GM21367 (cell line): ENCODE measurements around the gene EDIL3.
"Not testable (repeated sequence)": the region's sequence is repeated elsewhere in the genome, so short reads cannot be mapped to it uniquely, and the experiment has no call there.

ENCODE experiments used
- ATAC-seq: cut with Tn5 transposase; IDR thresholded peaks from one replicate; pipeline ENCODE4 v1.9.1; 2021; ENCODE audit not compliant: unreplicated experiment

EDIL3 gene

DNA sequence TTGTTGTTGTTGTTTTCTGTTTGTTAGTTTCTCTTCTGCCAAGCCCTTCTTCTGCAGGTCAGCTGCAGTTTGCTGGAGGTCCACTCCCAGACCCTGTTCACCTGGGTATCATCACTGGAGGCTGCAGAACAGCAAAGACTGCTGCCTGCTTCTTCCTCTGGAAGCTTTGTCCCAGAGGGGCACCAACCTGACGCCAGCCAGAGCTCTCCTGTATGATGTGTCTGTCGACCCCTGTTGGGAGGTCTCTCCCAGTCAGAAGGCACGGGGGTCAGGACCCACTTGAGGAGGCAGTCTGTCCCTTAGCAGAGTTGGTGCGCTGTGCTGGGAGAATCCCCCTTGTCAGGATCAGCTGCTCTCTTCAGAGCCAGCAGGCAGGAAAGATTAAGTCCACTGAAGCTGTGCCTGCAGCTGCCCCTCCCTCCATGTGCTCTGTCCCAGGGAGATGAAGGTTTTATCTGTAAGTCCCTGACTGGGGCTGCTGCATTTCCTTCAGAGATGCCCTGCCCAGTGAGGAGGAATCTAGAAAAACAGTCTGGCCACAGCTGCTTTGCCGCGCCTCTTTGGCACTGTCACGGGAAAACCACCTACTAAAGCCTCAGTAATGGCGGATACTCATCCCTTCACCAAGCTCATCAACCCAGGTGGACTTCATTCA is 299.2 kb downstream of the EDIL3 start:
- no peak for ATAC-seq

DNA sequence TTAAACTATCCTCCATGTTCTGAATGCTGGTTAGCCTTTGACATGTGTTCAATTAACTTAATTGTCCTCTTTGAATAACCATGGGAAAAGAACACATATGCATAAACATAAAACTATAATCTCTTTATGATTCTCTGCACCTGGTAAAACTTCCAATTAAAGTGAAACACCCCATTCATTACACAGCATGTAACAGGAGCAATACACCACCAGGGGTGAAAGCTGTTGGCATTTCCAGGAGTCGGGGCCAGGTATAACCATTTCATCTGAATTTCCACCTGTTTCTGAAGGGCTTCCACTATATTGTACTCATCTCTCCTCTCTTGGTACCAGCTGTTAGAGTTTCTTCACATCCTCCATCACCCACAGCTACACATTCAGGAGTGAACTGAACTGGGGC is 303.8 kb downstream of the EDIL3 start:
- no peak for ATAC-seq

DNA sequence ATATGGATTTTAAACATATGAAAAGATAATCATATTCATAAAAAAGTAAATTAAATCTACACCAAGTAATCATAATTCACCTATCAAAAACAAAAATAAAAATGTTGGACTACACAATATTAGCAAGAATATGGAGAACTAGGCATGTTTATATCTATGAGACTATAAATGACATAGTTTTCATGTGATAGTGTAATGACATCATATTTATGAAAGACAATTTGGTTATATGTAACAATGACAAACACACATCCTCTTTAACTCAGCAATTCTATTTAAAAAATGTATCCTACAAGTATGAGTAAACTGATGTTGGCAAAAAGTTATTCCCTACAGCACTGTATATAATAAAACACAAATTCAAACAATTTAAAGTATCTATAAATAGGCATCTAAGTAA is 312.3 kb downstream of the EDIL3 start:
- ATAC-seq: no peak

DNA sequence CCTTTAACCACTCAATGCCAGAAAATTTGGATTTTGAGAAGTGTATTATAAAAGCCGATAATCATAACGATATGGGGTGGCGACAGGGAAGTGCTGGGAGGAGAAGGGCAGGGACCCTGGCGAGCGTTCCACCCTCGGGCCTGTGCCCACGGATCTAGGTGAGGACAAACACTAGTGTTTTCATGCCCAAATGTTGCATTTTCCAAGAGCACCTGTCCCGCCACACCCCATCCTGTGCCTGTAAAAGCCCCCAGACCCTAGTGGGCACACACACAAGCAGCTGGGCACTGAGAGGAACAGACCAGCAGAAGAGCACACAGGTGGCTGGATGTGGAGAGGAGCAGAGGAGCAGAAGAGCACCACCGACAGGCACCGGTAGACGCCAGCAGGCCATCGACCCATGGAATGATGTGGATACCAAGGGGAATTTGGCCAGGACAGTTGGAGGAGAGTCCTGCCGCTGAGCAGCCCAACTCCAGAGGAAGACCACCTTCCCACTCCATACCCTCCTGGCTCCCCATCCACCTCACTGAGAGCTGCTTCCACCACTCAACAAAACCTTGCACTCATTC is 315.0 kb downstream of the EDIL3 start:
- no peak for ATAC-seq

DNA sequence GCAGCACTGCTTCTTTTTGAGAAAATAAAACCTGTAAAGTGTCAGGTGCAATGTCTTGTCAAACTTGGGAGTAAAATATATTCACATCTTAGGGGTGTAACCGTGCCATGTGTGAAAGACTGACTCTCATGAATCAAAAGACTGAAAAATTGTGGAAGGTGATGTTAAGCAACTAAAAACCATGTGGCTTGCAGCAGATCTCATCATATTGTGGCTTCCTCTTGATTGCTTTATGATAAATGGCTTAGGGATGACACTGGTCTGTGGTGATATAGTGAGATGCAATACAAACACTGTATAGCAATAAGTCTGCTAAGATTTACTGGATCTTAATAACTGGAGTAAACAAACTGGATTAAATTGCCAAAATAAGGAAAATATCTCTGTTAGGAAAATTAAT is 321.6 kb downstream of the EDIL3 start:
- ATAC-seq: no peak

DNA sequence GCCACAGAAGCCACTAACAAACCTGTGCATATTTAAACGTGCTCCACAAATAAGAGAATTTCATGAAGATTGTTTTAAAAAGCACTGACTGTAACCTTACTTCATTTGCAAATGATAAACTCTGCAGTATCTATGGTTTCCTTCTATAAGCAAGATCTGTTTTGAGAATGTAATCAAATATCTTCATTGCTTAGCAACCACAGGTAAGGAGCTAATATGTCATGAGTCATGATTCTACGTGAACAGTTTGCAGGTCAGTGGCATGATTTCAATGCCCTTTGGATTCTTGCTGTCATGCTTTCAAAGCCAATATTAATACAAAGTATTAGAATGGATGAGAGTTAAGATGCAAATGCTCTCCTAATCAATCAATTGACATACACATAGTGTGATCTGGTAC is 325.0 kb downstream of the EDIL3 start:
- ATAC-seq: no peak

DNA sequence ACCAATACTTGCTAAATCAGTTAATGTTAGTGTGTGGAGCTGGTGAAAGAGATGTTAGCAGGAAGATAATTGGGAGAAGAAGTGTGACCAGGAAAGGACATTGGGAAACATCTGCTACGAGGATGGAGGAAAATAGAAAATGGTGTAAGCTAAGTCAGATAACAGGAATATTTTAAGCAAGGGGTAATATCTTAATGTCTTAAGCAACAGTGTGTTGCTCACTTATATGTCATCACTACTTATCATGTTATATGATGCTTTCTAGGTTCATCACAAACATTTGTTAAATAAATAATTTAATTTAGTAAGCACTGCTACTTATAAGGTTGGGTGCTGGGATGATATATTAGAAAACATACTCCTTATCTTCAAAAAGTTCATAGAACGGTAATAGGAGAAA is 326.1 kb downstream of the EDIL3 start:
- no peak for ATAC-seq

DNA sequence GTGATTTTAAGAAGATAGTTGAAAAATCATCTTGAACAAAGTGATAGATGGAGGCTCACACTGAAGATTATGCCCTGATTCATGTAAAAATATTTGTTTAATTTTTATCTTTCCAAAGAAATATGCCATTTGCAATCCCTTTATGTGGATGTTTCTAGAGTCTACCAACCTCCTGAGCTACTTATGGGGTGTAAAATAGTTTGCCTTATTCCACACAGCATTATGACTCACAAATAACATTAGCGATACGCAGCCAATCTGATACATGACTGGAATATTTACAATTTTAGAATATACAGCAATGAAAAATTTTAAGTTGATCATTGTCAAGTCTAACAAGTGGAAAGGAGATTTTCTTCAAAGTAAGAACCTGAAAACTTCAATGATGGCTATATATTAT is 327.5 kb downstream of the EDIL3 start:
- ATAC-seq: no peak

DNA sequence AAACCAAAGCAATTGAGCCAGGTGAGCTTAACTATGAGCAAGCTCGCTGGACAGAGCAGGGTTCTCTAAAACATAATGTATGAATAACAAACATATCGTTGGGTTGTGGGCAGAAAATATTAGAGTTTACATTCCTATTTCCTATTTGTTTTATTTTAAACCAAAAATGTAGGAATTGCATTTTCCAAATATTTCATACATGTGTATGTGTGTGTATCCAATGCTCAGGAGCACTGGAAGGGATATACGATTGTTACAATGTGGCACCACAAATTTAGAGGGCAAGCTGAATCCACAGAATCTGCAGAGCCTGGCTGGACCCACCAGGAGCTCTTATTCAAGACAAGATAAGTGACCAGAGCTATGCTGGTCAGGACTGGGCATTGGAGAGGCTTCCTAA is 338.7 kb downstream of the EDIL3 start:
- ATAC-seq: no peak

DNA sequence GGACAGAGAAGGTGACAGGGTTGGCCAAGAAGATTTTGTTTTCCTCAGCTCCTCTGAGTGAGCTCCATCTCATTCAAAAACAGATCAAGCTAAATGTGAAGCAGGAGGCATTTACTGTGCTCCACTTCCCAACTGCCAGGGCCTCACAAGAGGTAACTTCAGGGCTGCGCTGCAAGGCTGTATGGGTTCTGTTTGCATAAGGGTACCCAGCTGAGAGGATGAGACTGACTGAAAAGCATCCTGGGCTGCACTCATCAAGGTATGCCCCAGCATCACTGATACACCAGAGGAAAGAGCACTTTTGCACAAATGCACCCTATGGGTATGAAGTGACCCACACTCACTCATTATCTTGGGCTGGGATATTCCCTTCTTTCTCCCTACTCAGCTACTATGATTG is 347.8 kb downstream of the EDIL3 start:
- ATAC-seq: no peak

DNA sequence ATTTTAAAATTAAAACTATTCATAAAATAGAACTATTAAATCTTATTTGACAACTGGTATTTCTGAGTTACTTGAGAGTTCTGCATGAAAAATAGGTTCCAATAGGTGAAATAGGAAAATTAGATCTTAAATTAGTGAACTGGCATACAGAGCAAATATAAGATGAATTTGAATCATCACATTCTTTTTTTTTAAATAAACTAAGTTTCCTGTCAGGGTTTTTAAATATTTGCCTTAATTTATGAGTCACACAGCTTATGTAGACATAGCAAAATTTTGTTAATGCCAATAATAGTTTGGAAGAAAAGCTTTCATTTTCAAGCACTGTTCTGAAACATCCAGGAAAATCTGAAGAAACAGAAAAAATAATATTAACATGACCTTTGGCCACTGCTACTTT is 352.4 kb downstream of the EDIL3 start:
- no peak for ATAC-seq

DNA sequence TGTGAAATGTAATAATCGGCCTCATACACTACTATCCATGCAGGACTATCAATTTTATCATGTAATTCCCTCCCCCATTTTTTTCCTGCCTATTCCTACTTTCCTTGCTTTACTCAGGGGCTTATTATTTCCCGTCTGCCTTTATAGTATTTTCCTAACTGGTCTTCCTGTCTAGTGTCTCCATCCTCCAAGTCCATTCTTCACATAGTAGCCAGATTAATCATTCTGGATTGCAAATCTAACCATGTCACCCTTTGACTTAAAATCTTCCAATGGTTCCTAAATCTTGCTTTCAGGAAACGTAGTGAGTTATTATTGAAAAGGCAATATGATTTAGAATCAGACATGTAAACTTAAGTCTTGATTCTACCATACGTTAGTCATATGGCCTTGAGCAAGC is 356.6 kb downstream of the EDIL3 start:
- no peak for ATAC-seq

DNA sequence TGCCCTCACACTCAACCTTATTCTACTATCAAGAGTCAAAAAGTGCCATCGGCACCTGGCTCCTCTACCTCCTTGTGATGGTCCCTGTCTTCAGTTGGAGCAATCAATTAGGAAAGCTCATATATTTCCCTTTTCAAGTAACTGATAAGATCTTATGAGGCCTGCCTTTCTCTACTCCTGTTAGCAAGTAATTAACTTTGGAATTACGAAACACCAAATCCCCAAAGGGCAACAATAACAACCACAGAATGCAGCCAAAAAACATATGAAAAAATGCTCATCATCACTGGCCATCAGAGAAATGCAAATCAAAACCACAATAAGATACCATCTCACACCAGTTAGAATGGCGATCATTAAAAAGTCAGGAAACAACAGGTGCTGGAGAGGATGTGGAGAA is 366.2 kb downstream of the EDIL3 start:
- ATAC-seq: not testable (repeated sequence)

DNA sequence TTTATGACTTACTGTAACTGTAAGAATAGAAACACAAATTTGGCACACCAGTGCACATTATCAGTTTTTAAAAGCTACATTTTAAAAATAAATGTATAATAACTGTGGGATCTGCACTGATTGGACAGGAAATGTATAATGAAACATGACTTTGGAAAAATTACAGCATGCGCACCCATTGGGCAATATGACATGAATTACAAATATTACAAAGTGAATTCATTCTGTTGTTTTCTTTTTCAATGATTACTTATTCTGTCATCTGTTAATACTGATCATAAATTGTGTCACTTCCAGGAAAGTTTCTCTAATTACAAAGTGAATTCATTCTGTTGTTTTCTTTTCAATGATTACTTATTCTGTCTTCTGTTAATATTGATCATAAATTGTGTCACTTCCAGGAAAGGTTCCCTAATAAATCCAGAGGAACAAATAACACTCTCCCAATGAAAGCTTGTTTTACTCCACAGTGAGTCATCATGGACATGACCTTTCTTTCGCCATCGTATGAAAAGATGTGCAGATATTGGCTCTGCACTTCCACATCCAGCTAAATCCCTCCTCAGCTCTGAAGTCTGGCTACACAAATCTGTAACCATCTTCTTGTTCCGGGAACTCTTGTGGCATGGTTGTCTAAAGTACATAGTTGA is 367.0 kb downstream of the EDIL3 start:
- no peak for ATAC-seq

DNA sequence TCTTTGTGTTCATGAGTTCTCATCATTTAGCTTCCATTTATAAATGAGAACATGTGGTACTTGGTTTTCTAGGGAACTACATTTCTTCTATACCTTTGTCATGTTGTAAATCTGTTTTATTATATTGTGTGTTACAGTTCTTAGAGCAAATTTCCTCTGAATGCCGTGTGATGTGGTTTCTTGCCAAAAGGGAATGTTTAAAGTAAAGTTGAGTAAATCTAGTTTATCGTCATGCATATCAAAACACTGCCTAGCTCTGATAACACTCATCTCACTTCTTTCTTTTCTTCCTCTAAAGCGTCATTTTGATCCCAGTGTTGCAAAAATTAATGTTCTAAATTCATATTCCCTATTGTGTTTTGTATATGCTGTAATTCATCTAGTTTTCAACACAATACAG is 368.6 kb downstream of the EDIL3 start:
- ATAC-seq: no peak

DNA sequence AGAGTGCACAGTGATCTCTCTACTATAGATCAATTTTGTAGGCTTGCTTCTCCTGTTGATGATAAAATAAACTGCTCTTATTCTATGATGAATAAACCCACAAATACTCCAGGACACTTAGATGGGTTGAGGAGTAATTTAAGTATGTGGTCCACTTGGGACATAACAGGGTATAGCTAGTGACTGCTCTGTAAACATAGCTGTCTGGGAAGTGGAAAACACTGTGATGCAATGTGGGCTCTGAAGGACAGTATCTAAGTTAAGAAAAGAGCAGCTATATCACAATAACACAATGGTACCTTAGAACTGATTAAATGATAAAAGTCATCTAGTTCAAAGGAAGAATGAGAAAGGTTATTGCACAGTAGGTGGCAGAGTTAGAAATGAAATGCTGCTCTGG is 369.7 kb downstream of the EDIL3 start:
- no peak for ATAC-seq

DNA sequence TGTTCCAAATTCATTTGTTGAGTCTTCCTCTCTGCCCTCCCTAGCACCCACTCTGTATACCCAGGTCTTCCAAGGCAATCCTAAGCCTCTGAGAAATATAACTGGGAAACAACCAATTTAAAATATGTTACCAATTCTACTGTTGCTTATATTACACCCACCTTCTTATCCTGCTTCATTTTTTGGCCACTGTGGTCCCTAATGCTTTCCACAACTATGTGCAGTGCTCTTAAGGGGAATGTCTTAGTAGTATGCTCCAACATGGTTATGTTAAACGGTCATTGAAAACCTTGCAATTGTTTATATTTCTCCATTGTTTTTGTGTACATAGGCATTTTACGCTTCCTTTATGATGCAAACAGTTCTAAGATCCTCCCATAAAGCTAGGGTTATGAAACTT is 390.9 kb downstream of the EDIL3 start:
- no peak for ATAC-seq

DNA sequence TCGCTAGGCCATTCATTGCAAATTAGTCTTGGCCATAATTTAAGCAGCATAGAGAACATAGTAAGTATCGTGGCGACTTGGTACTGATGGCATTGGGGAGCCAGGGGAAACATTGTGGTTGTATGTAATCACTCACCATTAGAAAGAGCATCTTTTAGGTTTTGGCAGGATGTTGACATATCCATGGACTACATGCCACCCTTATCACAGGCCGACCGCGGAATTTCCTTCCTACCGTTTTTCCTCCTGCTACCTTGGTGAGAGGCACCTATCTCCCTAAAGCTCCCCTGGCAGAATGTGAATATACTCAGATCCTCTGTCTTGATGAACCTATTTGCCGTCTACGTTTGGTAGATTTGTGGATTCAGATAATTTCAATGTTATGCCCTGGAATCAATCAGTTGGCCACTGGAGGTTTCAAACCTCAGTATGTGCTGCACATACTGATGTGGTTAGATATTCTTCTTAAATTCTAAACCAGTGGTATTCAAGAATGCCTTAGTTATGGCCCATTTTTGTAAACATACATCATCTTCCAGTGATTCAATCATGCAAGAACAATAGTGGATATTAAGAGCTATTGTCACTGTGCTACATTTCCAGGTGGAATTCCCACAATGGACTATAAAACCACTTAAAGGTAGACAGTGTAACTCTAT is 393.0 kb downstream of the EDIL3 start:
- ATAC-seq: no peak

DNA sequence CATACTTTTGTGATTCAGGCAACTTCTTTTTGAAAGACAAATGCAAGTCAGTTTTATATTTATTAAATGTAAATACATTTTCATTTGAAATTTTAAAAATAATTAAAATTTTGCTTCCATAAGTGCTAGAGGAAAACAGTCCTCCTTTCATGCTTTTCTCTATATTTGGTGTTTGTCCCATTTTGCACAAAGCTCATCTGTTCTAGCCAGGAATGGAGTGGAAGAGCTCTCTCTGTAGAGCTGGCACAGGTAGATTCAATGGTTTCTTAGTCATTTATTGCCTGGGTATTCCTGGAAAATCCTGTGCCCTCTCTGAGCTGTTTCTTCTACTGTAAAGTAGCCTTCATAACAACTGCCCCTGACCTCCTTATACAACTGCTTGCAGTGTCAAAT is 396.4 kb downstream of the EDIL3 start:
- no peak for ATAC-seq

DNA sequence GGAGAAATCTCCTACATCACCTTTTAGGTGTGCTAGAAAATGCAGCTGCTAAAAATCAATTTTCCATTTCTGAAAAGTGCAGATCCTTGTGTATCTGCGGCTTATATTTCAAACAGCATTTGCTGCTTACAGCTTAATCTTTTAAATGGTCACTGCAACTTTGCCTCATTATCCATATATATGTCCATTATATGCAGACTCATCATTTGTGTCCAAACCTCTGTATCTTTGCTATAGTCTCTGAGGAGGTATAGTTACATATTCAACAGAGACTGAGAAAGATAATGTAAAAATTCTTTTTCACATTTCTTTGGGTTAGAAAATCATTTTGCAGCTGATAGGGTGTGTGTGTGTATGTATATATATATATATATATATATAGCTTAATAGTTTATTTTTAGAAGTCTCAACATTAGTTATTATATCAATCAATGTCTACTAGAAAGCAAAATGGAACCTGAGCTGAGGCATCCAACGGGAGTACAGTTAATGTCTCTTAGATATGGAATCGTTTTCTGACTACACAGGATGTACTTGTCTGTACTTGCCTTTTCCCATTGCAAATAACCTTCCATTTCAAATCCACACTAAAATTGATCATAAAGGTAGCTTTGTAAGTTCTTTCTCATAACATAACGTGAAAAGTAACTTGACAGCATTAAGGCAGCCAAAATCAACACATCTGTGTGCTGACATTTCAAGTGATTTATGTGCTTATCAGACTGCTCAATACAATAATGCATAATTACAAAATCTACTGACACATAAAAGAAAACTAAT is 397.0 kb downstream of the EDIL3 start:
- ATAC-seq: no peak

DNA sequence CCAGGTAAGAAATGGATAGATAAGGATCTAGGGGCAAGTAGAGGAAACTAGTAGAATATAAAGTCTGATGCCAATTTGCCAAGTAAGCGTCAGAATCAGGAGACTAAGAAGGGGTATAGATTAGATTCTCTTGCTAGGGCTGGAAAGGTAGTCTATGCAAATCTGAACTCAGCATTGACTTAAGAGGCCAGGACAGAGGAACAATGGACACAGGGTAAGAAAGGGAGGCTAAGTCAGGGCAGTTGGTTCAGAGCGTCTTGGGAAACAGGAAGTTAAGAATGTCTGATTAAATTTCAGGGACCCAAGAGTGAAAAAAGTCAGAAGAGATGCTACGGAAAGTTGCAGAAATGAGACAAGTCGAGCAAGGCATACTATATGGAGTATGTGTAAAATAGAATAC is 400.8 kb downstream of the EDIL3 start:
- no peak for ATAC-seq
